ENCODE measurements around the gene VENTX. TPM values are rescaled to one million over a fixed set of nuclear protein-coding genes. Genes with fewer than 3 reads are reported as not detected.

VENTX gene
- total and polyA plus RNA-seq, 10 of the 15 experiments (the other 5 are each of a cell fraction or from before 2014, with no cell fraction given) = 0.05 TPM; not detected in 9

DNA sequence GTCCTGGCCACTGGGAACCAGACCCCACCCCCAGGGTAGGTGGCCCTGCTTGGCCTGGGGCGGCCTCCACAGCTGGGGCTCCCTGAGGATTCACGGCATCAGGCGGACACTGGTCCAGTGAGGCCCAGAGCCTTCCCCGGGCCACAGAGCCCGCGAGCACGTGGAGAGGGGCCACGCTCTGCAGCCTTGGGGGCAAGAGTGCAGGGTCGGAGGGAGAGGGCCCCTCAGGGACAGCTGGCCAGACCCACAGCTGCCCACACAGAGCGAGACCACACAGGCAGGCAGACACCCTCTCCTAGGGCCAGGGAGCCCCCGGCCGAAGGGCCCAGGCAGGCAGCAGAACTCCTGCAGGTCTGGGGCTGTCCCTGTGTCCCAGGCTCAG, 10.7 kb downstream of the VENTX start:
- Histone ChIP-seq H3K4me1 (ENCODE audit: control insufficient read depth, insufficient read depth, low read length) (no peaks in the 10 kb centered on the region), H4K20me1 (ENCODE audit: control insufficient read depth, insufficient read depth) (no peaks in the 10 kb centered on the region; the same call in 1 of the 2 replicates), H3K4me2 (ENCODE audit: control insufficient read depth, insufficient read depth) (no peak overlapping the region), H2AFZ (ENCODE audit: control insufficient read depth, low read depth, low read length) (no peak overlapping the region), H3K27ac (ENCODE audit: control insufficient read depth, insufficient read depth) (no peak overlapping the region), H3K4me3 (no peak overlapping the region), H3K27me3 (replicated peaks in 1 of 2; ENCODE audit: control insufficient read depth in 2 of 2, insufficient read depth in 2 of 2, low read length in 1 of 2) (no peaks in the 10 kb centered on the region), H3K9me3 (replicated peaks; ENCODE audit: control insufficient read depth, insufficient read depth, low read length) (no peaks in the 10 kb centered on the region), H3K9ac (ENCODE audit: control insufficient read depth, insufficient read depth, low read length) (no peak overlapping the region), H3K79me2 (ENCODE audit: control insufficient read depth, insufficient read depth, low read length) (no peaks in the 10 kb centered on the region), H3K36me3 (ENCODE audit: control insufficient read depth in 2 of 2, insufficient read depth in 2 of 2, low read length in 1 of 2) (no peaks in the 10 kb centered on the region)
- no peak for ATAC-seq
- POLR2A ChIA-PET = no interaction called here
- TF ChIP-seq, protein P1, sequence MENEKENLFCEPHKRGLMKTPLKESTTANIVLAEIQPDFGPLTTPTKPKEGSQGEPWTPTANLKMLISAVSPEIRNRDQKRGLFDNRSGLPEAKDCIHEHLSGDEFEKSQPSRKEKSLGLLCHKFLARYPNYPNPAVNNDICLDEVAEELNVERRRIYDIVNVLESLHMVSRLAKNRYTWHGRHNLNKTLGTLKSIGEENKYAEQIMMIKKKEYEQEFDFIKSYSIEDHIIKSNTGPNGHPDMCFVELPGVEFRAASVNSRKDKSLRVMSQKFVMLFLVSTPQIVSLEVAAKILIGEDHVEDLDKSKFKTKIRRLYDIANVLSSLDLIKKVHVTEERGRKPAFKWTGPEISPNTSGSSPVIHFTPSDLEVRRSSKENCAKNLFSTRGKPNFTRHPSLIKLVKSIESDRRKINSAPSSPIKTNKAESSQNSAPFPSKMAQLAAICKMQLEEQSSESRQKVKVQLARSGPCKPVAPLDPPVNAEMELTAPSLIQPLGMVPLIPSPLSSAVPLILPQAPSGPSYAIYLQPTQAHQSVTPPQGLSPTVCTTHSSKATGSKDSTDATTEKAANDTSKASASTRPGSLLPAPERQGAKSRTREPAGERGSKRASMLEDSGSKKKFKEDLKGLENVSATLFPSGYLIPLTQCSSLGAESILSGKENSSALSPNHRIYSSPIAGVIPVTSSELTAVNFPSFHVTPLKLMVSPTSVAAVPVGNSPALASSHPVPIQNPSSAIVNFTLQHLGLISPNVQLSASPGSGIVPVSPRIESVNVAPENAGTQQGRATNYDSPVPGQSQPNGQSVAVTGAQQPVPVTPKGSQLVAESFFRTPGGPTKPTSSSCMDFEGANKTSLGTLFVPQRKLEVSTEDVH (IDR thresholded peaks at IDR 0.05; ENCODE audit: low read depth, partially characterized antibody) = no peak
- TF ChIP-seq SMC3 (IDR thresholded peaks at IDR 0.05; ENCODE audit: borderline replicate concordance, low read length) (no peak), TBL1XR1 (IDR thresholded peaks at IDR 0.05; ENCODE audit: low read depth, low read length) (no peak), SRF (IDR thresholded peaks at IDR 0.05; ENCODE audit: low read depth in 2 of 2, low read length in 2 of 2) (no peak), CREM (IDR thresholded peaks at IDR 0.05; ENCODE audit: low read depth) (no peak), SMAD5 (IDR thresholded peaks at IDR 0.05; ENCODE audit: low read depth) (no peak), CREB1 (IDR thresholded peaks at IDR 0.05; ENCODE audit: low read depth) (no peak), ZNF622 (IDR thresholded peaks at IDR 0.05) (no peak), NFYA (IDR thresholded peaks at IDR 0.05; ENCODE audit: borderline replicate concordance, low read depth, low read length) (no peak)
- TF ChIP-seq, protein P2, sequence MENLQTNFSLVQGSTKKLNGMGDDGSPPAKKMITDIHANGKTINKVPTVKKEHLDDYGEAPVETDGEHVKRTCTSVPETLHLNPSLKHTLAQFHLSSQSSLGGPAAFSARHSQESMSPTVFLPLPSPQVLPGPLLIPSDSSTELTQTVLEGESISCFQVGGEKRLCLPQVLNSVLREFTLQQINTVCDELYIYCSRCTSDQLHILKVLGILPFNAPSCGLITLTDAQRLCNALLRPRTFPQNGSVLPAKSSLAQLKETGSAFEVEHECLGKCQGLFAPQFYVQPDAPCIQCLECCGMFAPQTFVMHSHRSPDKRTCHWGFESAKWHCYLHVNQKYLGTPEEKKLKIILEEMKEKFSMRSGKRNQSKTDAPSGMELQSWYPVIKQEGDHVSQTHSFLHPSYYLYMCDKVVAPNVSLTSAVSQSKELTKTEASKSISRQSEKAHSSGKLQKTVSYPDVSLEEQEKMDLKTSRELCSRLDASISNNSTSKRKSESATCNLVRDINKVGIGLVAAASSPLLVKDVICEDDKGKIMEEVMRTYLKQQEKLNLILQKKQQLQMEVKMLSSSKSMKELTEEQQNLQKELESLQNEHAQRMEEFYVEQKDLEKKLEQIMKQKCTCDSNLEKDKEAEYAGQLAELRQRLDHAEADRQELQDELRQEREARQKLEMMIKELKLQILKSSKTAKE (IDR thresholded peaks at IDR 0.05; ENCODE audit: low read depth, poor library complexity, severe bottlenecking) = no peak
- TF ChIP-seq, protein P3, sequence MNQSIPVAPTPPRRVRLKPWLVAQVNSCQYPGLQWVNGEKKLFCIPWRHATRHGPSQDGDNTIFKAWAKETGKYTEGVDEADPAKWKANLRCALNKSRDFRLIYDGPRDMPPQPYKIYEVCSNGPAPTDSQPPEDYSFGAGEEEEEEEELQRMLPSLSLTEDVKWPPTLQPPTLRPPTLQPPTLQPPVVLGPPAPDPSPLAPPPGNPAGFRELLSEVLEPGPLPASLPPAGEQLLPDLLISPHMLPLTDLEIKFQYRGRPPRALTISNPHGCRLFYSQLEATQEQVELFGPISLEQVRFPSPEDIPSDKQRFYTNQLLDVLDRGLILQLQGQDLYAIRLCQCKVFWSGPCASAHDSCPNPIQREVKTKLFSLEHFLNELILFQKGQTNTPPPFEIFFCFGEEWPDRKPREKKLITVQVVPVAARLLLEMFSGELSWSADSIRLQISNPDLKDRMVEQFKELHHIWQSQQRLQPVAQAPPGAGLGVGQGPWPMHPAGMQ (IDR thresholded peaks at IDR 0.05; ENCODE audit: borderline replicate concordance) = no peak
- TF ChIP-seq, protein P4, sequence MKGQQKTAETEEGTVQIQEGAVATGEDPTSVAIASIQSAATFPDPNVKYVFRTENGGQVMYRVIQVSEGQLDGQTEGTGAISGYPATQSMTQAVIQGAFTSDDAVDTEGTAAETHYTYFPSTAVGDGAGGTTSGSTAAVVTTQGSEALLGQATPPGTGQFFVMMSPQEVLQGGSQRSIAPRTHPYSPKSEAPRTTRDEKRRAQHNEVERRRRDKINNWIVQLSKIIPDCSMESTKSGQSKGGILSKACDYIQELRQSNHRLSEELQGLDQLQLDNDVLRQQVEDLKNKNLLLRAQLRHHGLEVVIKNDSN (IDR thresholded peaks at IDR 0.05; ENCODE audit: borderline replicate concordance, extremely low read length, insufficient read depth, low read depth, low read length) = no peak
- TF ChIP-seq, protein P5, sequence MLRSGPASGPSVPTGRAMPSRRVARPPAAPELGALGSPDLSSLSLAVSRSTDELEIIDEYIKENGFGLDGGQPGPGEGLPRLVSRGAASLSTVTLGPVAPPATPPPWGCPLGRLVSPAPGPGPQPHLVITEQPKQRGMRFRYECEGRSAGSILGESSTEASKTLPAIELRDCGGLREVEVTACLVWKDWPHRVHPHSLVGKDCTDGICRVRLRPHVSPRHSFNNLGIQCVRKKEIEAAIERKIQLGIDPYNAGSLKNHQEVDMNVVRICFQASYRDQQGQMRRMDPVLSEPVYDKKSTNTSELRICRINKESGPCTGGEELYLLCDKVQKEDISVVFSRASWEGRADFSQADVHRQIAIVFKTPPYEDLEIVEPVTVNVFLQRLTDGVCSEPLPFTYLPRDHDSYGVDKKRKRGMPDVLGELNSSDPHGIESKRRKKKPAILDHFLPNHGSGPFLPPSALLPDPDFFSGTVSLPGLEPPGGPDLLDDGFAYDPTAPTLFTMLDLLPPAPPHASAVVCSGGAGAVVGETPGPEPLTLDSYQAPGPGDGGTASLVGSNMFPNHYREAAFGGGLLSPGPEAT (IDR thresholded peaks at IDR 0.05; ENCODE audit: low read depth) = no peak
- CTCF ChIA-PET = no interaction called here
- SMC1A ChIA-PET (ENCODE audit: uncharacterized antibody, unreplicated experiment) = no interaction called here
- RAD21 ChIA-PET (ENCODE audit: unreplicated experiment) = no interaction called here
- in situ Hi-C loops (cut with MboI) (no loop called here), intact Hi-C loops (cut with micrococcal nuclease; ENCODE audit: unreplicated experiment) (no loop called here)
- 52% methylated on average over 12 of the region's 12 CpGs for WGBS (ENCODE audit: insufficient coverage, insufficient replicate concordance, low lambda C conversion rate, missing lambda C conversion rate)
- no TSS peak for BruUV-seq (replicated peaks)
- FAIRE-seq = no peak
- no peak for DNase-seq (ENCODE audit: low read depth, low spot score)
